ENCODE data around the gene ANG. TPM values are rescaled to one million over a fixed set of nuclear protein-coding genes. Genes with fewer than 3 reads are reported as not detected.
"Not testable (repeated sequence)": the region's sequence is repeated elsewhere in the genome, so short reads cannot be mapped to it uniquely, and the experiment has no call there.

The ANG gene
- total RNA-seq, 1 experiment from 2014 or later, result 19.4 TPM

DNA sequence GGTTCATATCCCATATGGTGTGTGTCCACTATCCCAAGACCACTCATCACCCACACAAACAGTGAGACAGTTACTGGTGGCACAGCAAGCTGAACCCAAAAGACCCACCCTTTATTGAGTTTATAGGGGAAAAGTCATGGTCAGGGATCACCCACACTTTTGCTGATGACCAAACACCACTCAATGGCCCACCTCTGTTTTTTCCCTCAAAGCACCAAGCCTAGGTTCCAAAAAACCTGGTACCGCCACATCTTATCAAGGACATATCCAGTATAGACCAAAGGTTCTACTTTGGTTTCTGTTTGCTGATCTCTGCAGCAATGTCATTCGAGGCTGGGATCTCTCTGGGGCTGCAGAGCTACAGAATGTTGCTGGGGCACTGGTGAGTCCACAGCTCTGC is 27.4 kb upstream of the ANG start:
- peaks cover 21% of the 10 kb centered on the region for H3K27me3 ChIP-seq (ENCODE audit: control insufficient read depth, insufficient read depth, low read length)
- H3K4me3 ChIP-seq (ENCODE audit: insufficient read depth, low read depth, low read length), result no peak overlapping the region
- no peaks in the 10 kb centered on the region for H3K36me3 ChIP-seq (replicated peaks; ENCODE audit: control insufficient read depth, insufficient read depth, low read length)
- DNase-seq, result no peak

- H3K27me3 ChIP-seq (ENCODE audit: control insufficient read depth, insufficient read depth, low read length), result peaks cover 9% of the 10 kb centered on the region
- DNase-seq, result peak; percentile 77
- H3K36me3 ChIP-seq (replicated peaks; ENCODE audit: control insufficient read depth, insufficient read depth, low read length), result no peaks in the 10 kb centered on the region
- H3K4me3 ChIP-seq (ENCODE audit: insufficient read depth, low read depth, low read length), result peak overlapping the region; percentile 65
Observed at GRCh38 chr14:20662968-20663732, 25.4 kb upstream of the ANG start.

DNA sequence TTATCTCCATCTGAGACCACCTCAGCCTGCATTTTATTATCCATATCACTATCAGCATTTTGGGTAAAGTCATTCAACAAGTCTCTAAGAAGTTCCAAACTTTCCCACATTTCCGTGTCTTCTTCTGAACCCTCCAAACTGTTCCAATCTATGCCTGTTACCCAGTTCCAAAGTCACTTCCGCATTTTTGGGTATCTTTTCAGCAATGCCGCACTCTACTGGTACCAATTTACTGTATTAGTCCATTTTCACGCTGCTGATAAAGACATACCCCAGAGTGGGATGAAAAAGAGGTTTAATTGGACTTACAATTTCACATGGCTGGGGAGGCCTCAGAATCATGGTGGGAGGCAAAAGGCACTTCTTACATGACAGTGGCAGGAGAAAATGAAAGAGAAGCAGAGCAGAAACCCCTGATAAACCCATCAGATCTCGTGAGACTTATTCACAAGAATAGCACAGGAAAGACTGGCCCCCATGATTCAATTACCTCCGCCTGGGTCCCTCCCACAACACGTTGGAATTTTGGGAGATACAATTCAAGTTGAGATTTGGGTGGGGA is 22.1 kb upstream of the ANG start:
- H3K27me3 ChIP-seq (ENCODE audit: control insufficient read depth, insufficient read depth, low read length); H3K4me3 ChIP-seq (ENCODE audit: insufficient read depth, low read depth, low read length); DNase-seq; H3K36me3 ChIP-seq (replicated peaks; ENCODE audit: control insufficient read depth, insufficient read depth, low read length): not testable (repeated sequence)

DNA sequence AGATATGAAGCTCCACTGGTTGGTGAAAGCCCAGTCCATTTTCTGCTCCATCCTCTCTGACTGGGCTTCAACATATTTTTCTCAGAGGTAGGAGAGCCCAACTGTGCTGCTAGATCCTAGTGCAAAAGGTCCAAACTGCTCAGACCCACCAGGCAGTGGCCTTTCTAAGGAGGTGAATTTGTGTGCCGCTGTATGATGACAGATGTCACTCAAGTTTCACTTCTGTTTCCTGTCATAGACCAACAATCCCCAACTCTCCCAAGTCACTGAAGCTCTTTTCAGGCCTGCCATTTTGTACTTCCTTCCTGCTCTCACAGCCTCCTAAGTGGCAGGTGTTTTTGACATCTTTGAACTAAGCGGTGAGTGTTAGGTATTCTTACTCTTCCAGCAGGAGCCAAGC is 20.6 kb upstream of the ANG start:
- Histone ChIP-seq H3K36me3 (replicated peaks; ENCODE audit: control insufficient read depth, insufficient read depth, low read length) (no peaks in the 10 kb centered on the region), H3K4me3 (ENCODE audit: insufficient read depth, low read depth, low read length) (no peak overlapping the region), H3K27me3 (ENCODE audit: control insufficient read depth, insufficient read depth, low read length) (peaks cover 9% of the 10 kb centered on the region)
- DNase-seq, result no peak

DNA sequence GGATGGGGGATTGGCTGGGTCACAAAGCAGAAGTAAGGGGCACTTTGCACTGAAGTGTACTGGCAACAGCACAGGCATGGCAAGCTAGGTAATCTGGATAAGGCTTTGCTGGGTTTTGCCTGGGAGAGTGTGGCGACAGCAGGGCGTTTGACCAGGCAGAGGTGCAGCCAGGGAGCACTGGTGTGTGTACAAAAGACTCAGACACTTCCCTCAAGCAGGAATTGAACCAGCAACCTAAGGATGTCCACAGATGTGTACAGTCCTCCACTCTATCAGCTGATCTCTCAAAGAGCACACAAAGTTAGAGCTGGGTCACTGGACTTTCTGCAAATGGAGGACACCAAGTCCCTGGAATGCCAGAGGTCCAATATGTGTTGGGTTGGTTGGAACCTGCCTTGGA is 19.6 kb upstream of the ANG start:
- no peaks in the 10 kb centered on the region for H3K36me3 ChIP-seq (replicated peaks; ENCODE audit: control insufficient read depth, insufficient read depth, low read length)
- DNase-seq, result no peak
- H3K4me3 ChIP-seq (ENCODE audit: insufficient read depth, low read depth, low read length), result no peak overlapping the region
- peaks cover under 1% of the 10 kb centered on the region; the same call in 1 of the 2 replicates for H3K27me3 ChIP-seq (ENCODE audit: control insufficient read depth, insufficient read depth, low read length)

GRCh38 chr14:20671597-20672283 is 16.8 kb upstream of the ANG start:
- H3K4me3 ChIP-seq (ENCODE audit: insufficient read depth, low read depth, low read length), result no peak overlapping the region
- DNase-seq, result no peak
- H3K36me3 ChIP-seq (replicated peaks; ENCODE audit: control insufficient read depth, insufficient read depth, low read length), result no peaks in the 10 kb centered on the region
- H3K27me3 ChIP-seq (ENCODE audit: control insufficient read depth, insufficient read depth, low read length), result no peaks in the 10 kb centered on the region

DNA sequence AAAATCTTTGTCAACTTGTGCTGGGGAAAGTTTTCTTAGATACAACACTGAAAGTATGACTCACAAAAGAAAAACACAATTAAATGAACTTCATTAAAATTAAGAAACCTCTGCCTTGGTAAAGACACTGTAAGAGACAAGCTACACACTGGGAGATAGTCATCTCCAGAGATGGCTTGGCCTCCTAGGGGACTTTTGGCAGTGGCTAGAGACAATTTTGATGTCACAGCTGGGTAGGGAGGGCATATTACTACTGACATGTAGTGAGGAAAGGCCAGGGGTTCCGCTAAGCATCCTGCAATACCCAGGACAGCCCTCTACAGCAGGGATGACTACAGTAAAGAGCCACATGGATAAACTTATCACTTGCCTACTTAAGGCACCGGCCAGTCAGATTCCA is 12.9 kb upstream of the ANG start:
- DNase-seq, result no peak
- Histone ChIP-seq H3K36me3 (replicated peaks; ENCODE audit: control insufficient read depth, insufficient read depth, low read length) (no peaks in the 10 kb centered on the region), H3K27me3 (ENCODE audit: control insufficient read depth, insufficient read depth, low read length) (no peaks in the 10 kb centered on the region), H3K4me3 (ENCODE audit: insufficient read depth, low read depth, low read length) (no peak overlapping the region)

DNA sequence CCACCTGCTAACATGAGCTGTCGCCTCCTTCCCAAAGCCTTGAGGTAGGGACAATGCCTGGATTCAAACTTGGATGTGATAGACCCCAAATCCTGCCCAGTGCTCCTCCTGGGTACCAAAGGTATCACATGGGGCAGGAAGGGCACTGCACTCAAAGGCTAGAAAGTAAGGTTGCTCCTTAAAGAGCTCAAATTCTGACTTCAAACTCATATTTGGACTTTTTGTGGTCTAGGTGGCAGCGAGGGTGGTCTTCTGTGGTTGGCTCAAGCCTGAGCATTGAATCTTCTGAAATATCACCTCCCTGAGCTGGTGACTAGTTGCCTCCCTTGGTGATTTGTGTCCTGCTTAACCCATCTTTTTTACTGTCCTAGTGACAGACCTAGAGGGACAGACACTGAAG is 12.5 kb upstream of the ANG start:
- Histone ChIP-seq H3K27me3 (ENCODE audit: control insufficient read depth, insufficient read depth, low read length) (no peaks in the 10 kb centered on the region), H3K4me3 (ENCODE audit: insufficient read depth, low read depth, low read length) (no peak overlapping the region), H3K36me3 (replicated peaks; ENCODE audit: control insufficient read depth, insufficient read depth, low read length) (no peaks in the 10 kb centered on the region)
- DNase-seq, result no peak

GRCh38 chr14:20679907-20680306 is 8.7 kb upstream of the ANG start:
- Histone ChIP-seq H3K27me3 (ENCODE audit: control insufficient read depth, insufficient read depth, low read length) (no peaks in the 10 kb centered on the region), H3K36me3 (replicated peaks; ENCODE audit: control insufficient read depth, insufficient read depth, low read length) (no peaks in the 10 kb centered on the region), H3K4me3 (ENCODE audit: insufficient read depth, low read depth, low read length) (no peak overlapping the region)
- peak; percentile 64 for DNase-seq

DNA sequence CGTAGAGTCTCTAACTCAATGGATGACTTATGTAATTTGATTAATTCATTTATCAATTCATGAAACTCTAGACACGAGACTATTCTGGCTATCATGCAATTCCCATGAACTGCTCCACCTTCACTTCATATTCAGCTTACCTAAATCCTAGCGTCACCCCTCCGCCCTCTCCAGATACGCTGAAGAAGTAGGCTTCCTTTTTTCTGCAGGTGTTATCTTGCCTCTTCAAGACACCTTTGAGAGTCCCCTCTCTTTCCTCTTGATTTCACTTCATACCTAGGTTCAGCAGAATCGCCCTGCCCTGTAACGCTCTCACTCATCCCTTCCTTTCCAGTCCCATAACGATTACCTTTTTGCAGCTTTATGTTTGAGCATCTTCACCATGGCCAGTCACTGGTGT is 8.2 kb upstream of the ANG start:
- no peak for DNase-seq
- Histone ChIP-seq H3K27me3 (ENCODE audit: control insufficient read depth, insufficient read depth, low read length) (no peaks in the 10 kb centered on the region), H3K36me3 (replicated peaks; ENCODE audit: control insufficient read depth, insufficient read depth, low read length) (no peaks in the 10 kb centered on the region), H3K4me3 (ENCODE audit: insufficient read depth, low read depth, low read length) (no peak overlapping the region)

DNA sequence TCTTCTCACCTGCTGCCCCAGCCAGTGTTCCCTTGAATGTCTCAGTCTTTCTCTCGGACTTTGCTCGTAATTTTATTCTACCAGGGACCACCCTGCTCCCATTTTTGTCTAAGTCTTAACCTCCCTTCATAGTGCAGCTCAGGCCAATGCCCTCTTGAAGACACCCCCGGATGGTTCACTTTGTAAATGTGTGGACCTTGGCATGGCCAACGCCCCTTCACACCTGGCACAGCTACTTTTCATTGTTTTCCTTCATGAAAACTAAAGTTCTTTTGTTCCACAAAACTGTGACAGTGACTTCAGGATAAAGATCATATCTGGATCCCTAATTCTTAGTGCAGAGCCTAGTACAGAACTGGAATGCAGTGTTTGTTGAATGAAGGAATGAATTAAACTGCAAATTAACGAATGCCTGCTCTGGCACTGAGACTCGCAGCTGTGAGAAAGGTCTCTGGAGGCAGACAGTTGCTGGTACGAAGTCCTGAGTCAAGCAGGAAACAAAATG is 7.7 kb upstream of the ANG start:
- no peak for DNase-seq
- peak overlapping the region; percentile 97 for H3K4me3 ChIP-seq (ENCODE audit: insufficient read depth, low read depth, low read length)

GRCh38 chr14:20681348-20682126 is 7.0 kb upstream of the ANG start:
- Histone ChIP-seq H3K36me3 (replicated peaks; ENCODE audit: control insufficient read depth, insufficient read depth, low read length) (no peaks in the 10 kb centered on the region), H3K4me3 (ENCODE audit: insufficient read depth, low read depth, low read length) (peak overlapping the region; percentile 97), H3K27me3 (ENCODE audit: control insufficient read depth, insufficient read depth, low read length) (no peaks in the 10 kb centered on the region)
- DNase-seq, result peak; percentile 77

More for the DNA sequence above, 7.7 kb upstream of the ANG start:
- Histone ChIP-seq H3K27me3 (ENCODE audit: control insufficient read depth, insufficient read depth, low read length) (no peaks in the 10 kb centered on the region), H3K36me3 (replicated peaks; ENCODE audit: control insufficient read depth, insufficient read depth, low read length) (no peaks in the 10 kb centered on the region)

GRCh38 chr14:20682127-20682434 is 6.5 kb upstream of the ANG start:
- no peaks in the 10 kb centered on the region for H3K27me3 ChIP-seq (ENCODE audit: control insufficient read depth, insufficient read depth, low read length)
- peak overlapping the region; percentile 97 for H3K4me3 ChIP-seq (ENCODE audit: insufficient read depth, low read depth, low read length)
- H3K36me3 ChIP-seq (replicated peaks; ENCODE audit: control insufficient read depth, insufficient read depth, low read length), result no peaks in the 10 kb centered on the region
- DNase-seq, result no peak

GRCh38 chr14:20682435-20683124 is 6.0 kb upstream of the ANG start:
- H3K4me3 ChIP-seq (ENCODE audit: insufficient read depth, low read depth, low read length), result peak overlapping the region; percentile 97
- DNase-seq, result peak; percentile 85
- H3K36me3 ChIP-seq (replicated peaks; ENCODE audit: control insufficient read depth, insufficient read depth, low read length), result no peaks in the 10 kb centered on the region
- no peaks in the 10 kb centered on the region for H3K27me3 ChIP-seq (ENCODE audit: control insufficient read depth, insufficient read depth, low read length)
